ENCODE measurements around the gene EXOC5.

Gene EXOC5

DNA sequence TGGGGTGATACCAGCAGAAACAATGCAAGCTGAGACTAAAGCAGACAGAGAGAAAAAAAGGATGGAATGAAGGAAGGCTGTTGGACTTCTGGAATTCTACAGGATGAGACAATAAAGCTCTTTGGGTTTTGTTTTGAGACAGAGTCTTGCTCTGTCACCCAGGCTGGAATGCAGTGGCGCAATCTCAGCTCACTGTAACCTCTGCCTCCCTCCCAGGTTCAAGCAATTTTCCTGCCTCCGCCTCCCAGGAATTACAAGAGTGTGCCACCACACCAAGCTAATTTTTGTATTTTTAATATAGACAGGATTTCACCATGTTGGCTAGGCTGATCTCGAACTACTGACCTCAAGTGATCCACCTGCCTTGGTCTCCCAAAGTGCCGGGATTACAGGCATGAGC, 115.4 kb downstream of the EXOC5 start:
- DNase-seq: no peak

Measured in NCI-H2171 treated with DMSO at 0.1 percent for 48 hours (cell line).